Activated CD4-positive, alpha-beta T cell treated with anti-CD3 and anti-CD28 coated beads, Interleukin-2, Interleukin-4, amounts not matched to agents 100 ng/mL and 50 ng/mL, durations not matched to agents 16 hours and 8 hours (primary cell): ENCODE results near the gene ZNF569.
"Not testable (repeated sequence)": the region's sequence is repeated elsewhere in the genome, so short reads cannot be mapped to it uniquely, and the experiment has no call there.

ENCODE experiments used
- DNase-seq: peaks from one replicate; pipeline ENCODE4 v3.0.0-alpha.2; 2020; ENCODE audit warnings: low spot score

The ZNF569 gene

GRCh38 chr19:37401078-37401477 is 66.2 kb downstream of the ZNF569 start:
- DNase-seq = no peak

DNA sequence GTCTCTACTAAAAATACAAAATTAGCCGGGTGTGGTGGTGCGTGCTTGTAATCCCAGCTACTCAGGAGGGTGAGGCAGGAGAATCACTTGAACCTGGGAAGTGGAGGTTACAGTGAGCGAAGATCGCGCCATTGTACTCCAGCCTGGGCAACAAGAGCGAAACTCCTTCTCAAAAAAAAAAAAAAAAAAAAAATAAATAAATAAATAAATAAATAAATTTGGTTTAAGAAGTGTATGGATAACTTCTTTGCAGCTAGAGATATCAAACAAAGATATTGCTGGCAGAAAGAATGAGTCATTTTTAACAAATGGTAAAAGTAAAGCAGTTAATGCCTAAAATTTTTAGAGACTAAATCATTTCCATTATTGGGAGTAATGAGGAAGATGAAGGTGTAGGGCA is 75.8 kb downstream of the ZNF569 start:
- not testable (repeated sequence) for DNase-seq

GRCh38 chr19:37389234-37389633 is 78.0 kb downstream of the ZNF569 start:
- DNase-seq = no peak

GRCh38 chr19:37370880-37371661 is 96.2 kb downstream of the ZNF569 start, which contains the start of gene ZNF527:
TSS of gene ZNF527 (plus strand) at chr19:37371099. CDS start at chr19:37374199, 3,100 bp downstream.
- peak; percentile 96 for DNase-seq

DNA sequence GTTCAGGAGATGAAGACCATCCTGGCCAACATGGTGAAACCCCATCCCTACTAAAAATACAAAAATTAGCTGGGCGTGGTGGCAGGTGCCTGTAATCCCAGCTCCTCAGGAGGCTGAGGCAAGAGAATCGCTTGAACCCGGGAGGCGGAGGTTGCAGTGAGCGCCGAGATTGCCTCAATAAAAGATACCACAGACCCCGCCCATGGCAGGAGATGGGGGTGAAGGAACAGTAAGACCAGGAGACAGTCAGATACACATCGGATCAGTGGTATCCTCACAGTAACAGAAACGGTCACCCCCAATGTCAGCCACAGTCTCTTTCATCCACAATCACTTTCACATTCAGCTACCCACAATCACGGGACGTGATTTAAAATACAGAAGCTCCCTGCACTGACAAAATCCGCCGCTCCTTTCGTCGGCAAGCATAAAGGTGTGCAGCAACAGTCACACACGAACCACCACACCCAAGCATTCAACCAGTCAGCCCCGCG is 96.8 kb downstream of the ZNF569 start:
- DNase-seq = not testable (repeated sequence)

GRCh38 chr19:37362733-37363132 is 104.5 kb downstream of the ZNF569 start:
- DNase-seq = no peak

DNA sequence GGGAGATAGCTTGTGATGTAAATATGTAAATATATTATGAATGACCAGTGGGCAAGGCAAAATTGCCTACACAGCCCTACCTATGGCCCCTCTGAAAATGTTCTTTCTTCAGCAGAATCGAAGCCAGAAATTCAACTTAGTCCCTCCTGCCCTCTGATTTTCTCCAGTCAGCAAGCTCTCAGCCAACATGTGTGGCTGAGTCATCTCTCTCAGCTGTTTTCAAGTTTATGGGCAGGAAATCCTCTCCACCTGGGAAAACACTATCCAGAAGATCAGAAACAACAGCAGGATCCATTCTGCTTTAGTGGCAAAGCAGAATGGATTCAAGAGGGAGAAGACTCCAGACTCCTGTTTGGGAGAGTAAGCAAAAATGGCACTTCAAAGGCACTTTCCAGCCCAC is 105.2 kb downstream of the ZNF569 start:
- no peak for DNase-seq
